A549 (cell line): Measurements from ENCODE around the gene GAA.

Experiments
- CBX8 ChIP-seq: fragments of 200-600 bp; sonication (generic); IDR thresholded peaks from 2 replicates; pipeline ENCODE4 v1.6.1; 2016
- CTCF ChIP-seq: fragments of >200 bp; sonication (Bioruptor Twin); formaldehyde crosslinking; IDR thresholded peaks from 3 replicates; pipeline ENCODE4 v1.5.1; 2016
- ESRRA ChIP-seq: fragments of 150-350 bp; IDR thresholded peaks from 2 replicates; pipeline ENCODE4 v1.6.1; 2014; ENCODE audit warnings: mild to moderate bottlenecking, low read length, borderline replicate concordance
- HDAC2 ChIP-seq: fragments of 200-600 bp; sonication (generic); IDR thresholded peaks from 2 replicates; pipeline ENCODE4 v1.6.1; 2016
- JUN ChIP-seq, 2 experiments: fragments of >200 bp; sonication (Bioruptor Twin); formaldehyde crosslinking; IDR thresholded peaks; 2 replicates in 1 of 2; 3 replicates in 1 of 2; pipeline ENCODE4 v1.6.1; 2016 to 2017
- PBX3 ChIP-seq: IDR thresholded peaks from 2 replicates; pipeline ENCODE4 v1.6.1; 2012
- PHF8 ChIP-seq: fragments of 200-600 bp; sonication (generic); IDR thresholded peaks from 2 replicates; pipeline ENCODE4 v1.6.1; 2016; ENCODE audit warnings: low read depth, mild to moderate bottlenecking, antibody characterized with exemption, moderate library complexity, borderline replicate concordance
- POLR2A ChIP-seq: IDR thresholded peaks from 2 replicates; pipeline ENCODE4 v1.6.1; 2012; ENCODE audit warnings: mild to moderate bottlenecking, low read length
- REST ChIP-seq: fragments of 200-600 bp; sonication (generic); IDR thresholded peaks from 2 replicates; pipeline ENCODE4 v1.6.1; 2016; ENCODE audit warnings: antibody characterized with exemption, mild to moderate bottlenecking, moderate library complexity

DNA sequence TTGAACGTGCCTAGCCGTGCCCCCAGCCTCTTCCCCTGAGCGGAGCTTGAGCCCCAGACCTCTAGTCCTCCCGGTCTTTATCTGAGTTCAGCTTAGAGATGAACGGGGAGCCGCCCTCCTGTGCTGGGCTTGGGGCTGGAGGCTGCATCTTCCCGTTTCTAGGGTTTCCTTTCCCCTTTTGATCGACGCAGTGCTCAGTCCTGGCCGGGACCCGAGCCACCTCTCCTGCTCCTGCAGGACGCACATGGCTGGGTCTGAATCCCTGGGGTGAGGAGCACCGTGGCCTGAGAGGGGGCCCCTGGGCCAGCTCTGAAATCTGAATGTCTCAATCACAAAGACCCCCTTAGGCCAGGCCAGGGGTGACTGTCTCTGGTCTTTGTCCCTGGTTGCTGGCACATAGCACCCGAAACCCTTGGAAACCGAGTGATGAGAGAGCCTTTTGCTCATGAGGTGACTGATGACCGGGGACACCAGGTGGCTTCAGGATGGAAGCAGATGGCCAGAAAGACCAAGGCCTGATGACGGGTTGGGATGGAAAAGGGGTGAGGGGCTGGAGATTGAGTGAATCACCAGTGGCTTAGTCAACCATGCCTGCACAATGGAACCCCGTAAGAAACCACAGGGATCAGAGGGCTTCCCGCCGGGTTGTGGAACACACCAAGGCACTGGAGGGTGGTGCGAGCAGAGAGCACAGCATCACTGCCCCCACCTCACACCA, 724 bp downstream of the GAA start:
- TF ChIP-seq CBX8 (no peak), CTCF (no peak), PHF8 (no peak), PBX3 (no peak), POLR2A (no peak), JUN (IDR thresholded peaks at IDR 0.05) (no peak), ESRRA (no peak), REST (no peak), HDAC2 (no peak)
